SK-N-SH (cell line): Measurements from ENCODE around the gene UBR7. TPM values are rescaled to one million over a fixed set of nuclear protein-coding genes. Genes with fewer than 3 reads are reported as not detected.

Source experiments
- CTCF ChIA-PET: fragments of 300-600, 350-600 bp; formaldehyde crosslinking; extraction: SDS; loops from one replicate; lab custom pipeline; 2021; lab: Yijun Ruan, JAX
- POLR2A ChIA-PET: fragments of 350-600 bp; sonication (Branson Sonifier 250); formaldehyde crosslinking; extraction: SDS; loops from one replicate; lab custom pipeline; 2020; ENCODE audit warnings: antibody characterized with exemption, inconsistent platforms; lab: Yijun Ruan, JAX
- DNase-seq: peaks from one replicate; pipeline ENCODE4 v3.0.0; 2012
- H2AFZ ChIP-seq: fragments of 200-600 bp; sonication (generic); 2 replicates; pipeline ENCODE4 v1.8.1; 2016; ENCODE audit warnings: antibody characterized with exemption, mild to moderate bottlenecking, low read depth
- H3F3A ChIP-seq: fragments of 200-600 bp; sonication (generic); replicated peaks from 2 replicates; pipeline ENCODE3; 2016; ENCODE audit warnings: antibody characterized with exemption, mild to moderate bottlenecking; ENCODE audit not compliant: insufficient read depth
- H3K27ac ChIP-seq, 2 experiments: fragments of 200-500 bp in 1 of 2; fragments of 200-600 bp in 1 of 2; sonication (Bioruptor generic) in 1 of 2; sonication (generic), shearing (Covaris generic) in 1 of 2; 2 replicates each; pipeline versions ENCODE4 v1.5.1 to v1.6.1; 2014 to 2016; ENCODE audit warnings: low read depth in 2 of 2, inconsistent platforms in 1 of 2, low read length in 1 of 2, mild to moderate bottlenecking in 1 of 2, mixed read lengths in 1 of 2
- H3K27me3 ChIP-seq: fragments of 200-600 bp; sonication (generic), shearing (Covaris generic); 2 replicates; pipeline ENCODE4 v1.6.1; 2016; ENCODE audit warnings: mixed run types; ENCODE audit not compliant: insufficient read depth
- H3K36me3 ChIP-seq, 2 experiments: fragments of 200-500 bp in 1 of 2; fragments of 200-600 bp in 1 of 2; sonication (Bioruptor generic) in 1 of 2; sonication (generic) in 1 of 2; replicated peaks in 1 of 2; 2 replicates each; pipeline versions ENCODE3 to v1.5.1; 2014 to 2016; ENCODE audit warnings: low read length in 1 of 2, mild to moderate bottlenecking in 1 of 2; ENCODE audit not compliant: insufficient read depth in 2 of 2, control insufficient read depth in 1 of 2
- H3K4me1 ChIP-seq, 2 experiments: fragments of 200-500 bp in 1 of 2; fragments of 200-600 bp in 1 of 2; sonication (Bioruptor generic) in 1 of 2; sonication (generic), shearing (Covaris generic) in 1 of 2; 2 replicates each; pipeline versions ENCODE4 v1.5.1 to v1.6.1; 2014 to 2016; ENCODE audit warnings: low read depth in 1 of 2, low read length in 1 of 2, mixed run types in 1 of 2; ENCODE audit not compliant: insufficient read depth in 2 of 2, control insufficient read depth in 1 of 2
- H3K4me2 ChIP-seq: fragments of 200-600 bp; sonication (generic), shearing (Covaris generic); 2 replicates; pipeline ENCODE4 v1.6.1; 2017; ENCODE audit warnings: mixed run types
- H3K4me3 ChIP-seq, 2 experiments: fragments of 200-500 bp in 1 of 2; fragments of 200-600 bp in 1 of 2; sonication (Bioruptor generic) in 1 of 2; sonication (generic), shearing (Covaris generic) in 1 of 2; 2 replicates each; pipeline versions ENCODE4 v1.5.1 to v1.8.1; 2014 to 2016; ENCODE audit warnings: low read depth in 2 of 2, inconsistent platforms in 1 of 2, low read length in 1 of 2, mild to moderate bottlenecking in 1 of 2, mixed read lengths in 1 of 2, moderate library complexity in 1 of 2
- H3K79me2 ChIP-seq: fragments of 200-600 bp; sonication (generic); 2 replicates; pipeline ENCODE4 v1.8.1; 2017; ENCODE audit warnings: mild to moderate bottlenecking; ENCODE audit not compliant: insufficient read depth
- H3K9ac ChIP-seq: fragments of 200-600 bp; sonication (generic); 2 replicates; pipeline ENCODE4 v1.6.1; 2017; ENCODE audit warnings: mixed run types
- H3K9me2 ChIP-seq: fragments of 200-600 bp; sonication (generic); 2 replicates; pipeline ENCODE4 v1.6.1; 2017; ENCODE audit warnings: mixed run types
- H3K9me3 ChIP-seq: fragments of 200-600 bp; sonication (generic); 2 replicates; pipeline ENCODE4 v1.6.1; 2017; ENCODE audit warnings: mixed run types, mild to moderate bottlenecking, moderate library complexity
- H4K20me1 ChIP-seq: fragments of 200-600 bp; sonication (generic); 2 replicates; pipeline ENCODE4 v1.6.1; 2017; ENCODE audit warnings: mild to moderate bottlenecking, mixed run types; ENCODE audit not compliant: insufficient read depth
- CHD2 ChIP-seq: fragments of 150-350 bp; IDR thresholded peaks from 2 replicates; pipeline ENCODE4 v1.6.1; 2018; ENCODE audit warnings: low read length; ENCODE audit not compliant: partially characterized antibody
- EP300 ChIP-seq, 2 experiments: IDR thresholded peaks; 2 replicates each; pipeline versions ENCODE4 v1.4.0 to v1.6.1; 2012; ENCODE audit warnings: borderline replicate concordance in 1 of 2, low read depth in 1 of 2, low read length in 1 of 2
- FOXJ3 ChIP-seq: sonication (generic); formaldehyde crosslinking; IDR thresholded peaks from 2 replicates; pipeline ENCODE4 v1.5.1; 2020; ENCODE audit warnings: mild to moderate bottlenecking, missing genetic modification reagents
- FOXM1 ChIP-seq: IDR thresholded peaks from 2 replicates; pipeline ENCODE4 v1.4.0; 2012; ENCODE audit warnings: low read depth, mild to moderate bottlenecking
- GATA2 ChIP-seq: sonication (generic); formaldehyde crosslinking; IDR thresholded peaks from 2 replicates; pipeline ENCODE4 v1.5.0; 2020; ENCODE audit warnings: mild to moderate bottlenecking, missing genetic modification reagents
- JUND ChIP-seq: IDR thresholded peaks from 2 replicates; pipeline ENCODE4 v1.4.0; 2012
- MAX ChIP-seq: IDR thresholded peaks from 2 replicates; pipeline ENCODE4 v1.4.0; 2012; ENCODE audit warnings: low read depth
- MEF2A ChIP-seq: IDR thresholded peaks from 2 replicates; pipeline ENCODE4 v1.4.0; 2012; ENCODE audit warnings: low read depth, borderline replicate concordance
- MXI1 ChIP-seq: IDR thresholded peaks from 2 replicates; pipeline ENCODE4 v1.6.1; 2012; ENCODE audit warnings: mild to moderate bottlenecking, low read depth, low read length, improper control_type of control experiment
- NFIC ChIP-seq: IDR thresholded peaks from 2 replicates; pipeline ENCODE4 v1.4.0; 2012; ENCODE audit warnings: borderline replicate concordance
- NRF1 ChIP-seq: IDR thresholded peaks from 2 replicates; pipeline ENCODE4 v1.6.1; 2012; ENCODE audit warnings: low read depth, mild to moderate bottlenecking, low read length
- POLR2AphosphoS5 ChIP-seq: IDR thresholded peaks from 2 replicates; pipeline ENCODE4 v1.6.1; 2012; ENCODE audit warnings: low read depth, low read length
- RAD21 ChIP-seq: IDR thresholded peaks from 2 replicates; pipeline ENCODE4 v1.6.1; 2012; ENCODE audit warnings: mild to moderate bottlenecking, low read length
- RCOR1 ChIP-seq: fragments of 150-350 bp; IDR thresholded peaks from 2 replicates; pipeline ENCODE4 v1.6.1; 2017; ENCODE audit warnings: antibody characterized with exemption, low read length
- SIN3A ChIP-seq: IDR thresholded peaks from 2 replicates; pipeline ENCODE4 v1.6.1; 2012; ENCODE audit warnings: low read depth, mild to moderate bottlenecking, low read length, moderate library complexity, borderline replicate concordance
- TCF12 ChIP-seq: IDR thresholded peaks from 2 replicates; pipeline ENCODE4 v1.4.0; 2012
- WGBS: methylation state at CpG from one replicate; pipeline ENCODE4 v1.1.6; 2017; ENCODE audit warnings: low lambda C conversion rate; 5-methylcytosine and 5-hydroxymethylcytosine counted together
- polyA plus RNA-seq, 3 experiments: library from polyadenylated mRNA; depleted of rRNA; stranded (reverse); fragments of >200 nt; gene quantifications; 2 replicates each; pipeline ENCODE4 v1.2.3, GENCODE V29; 2012
- TF ChIP-seq, protein P1 (sequence below): fragments of 150-350 bp; IDR thresholded peaks from 2 replicates; pipeline ENCODE4 v1.6.1; 2017; ENCODE audit warnings: antibody characterized with exemption, low read length, low read depth, borderline replicate concordance
- TF ChIP-seq, protein P2 (sequence below): IDR thresholded peaks from 2 replicates; pipeline ENCODE4 v1.4.0; 2012; ENCODE audit warnings: low read depth, borderline replicate concordance

The UBR7 gene
- polyA plus RNA-seq, 1 of the 3 experiments (the other 2 are of a cell fraction) = 28.2 TPM

DNA sequence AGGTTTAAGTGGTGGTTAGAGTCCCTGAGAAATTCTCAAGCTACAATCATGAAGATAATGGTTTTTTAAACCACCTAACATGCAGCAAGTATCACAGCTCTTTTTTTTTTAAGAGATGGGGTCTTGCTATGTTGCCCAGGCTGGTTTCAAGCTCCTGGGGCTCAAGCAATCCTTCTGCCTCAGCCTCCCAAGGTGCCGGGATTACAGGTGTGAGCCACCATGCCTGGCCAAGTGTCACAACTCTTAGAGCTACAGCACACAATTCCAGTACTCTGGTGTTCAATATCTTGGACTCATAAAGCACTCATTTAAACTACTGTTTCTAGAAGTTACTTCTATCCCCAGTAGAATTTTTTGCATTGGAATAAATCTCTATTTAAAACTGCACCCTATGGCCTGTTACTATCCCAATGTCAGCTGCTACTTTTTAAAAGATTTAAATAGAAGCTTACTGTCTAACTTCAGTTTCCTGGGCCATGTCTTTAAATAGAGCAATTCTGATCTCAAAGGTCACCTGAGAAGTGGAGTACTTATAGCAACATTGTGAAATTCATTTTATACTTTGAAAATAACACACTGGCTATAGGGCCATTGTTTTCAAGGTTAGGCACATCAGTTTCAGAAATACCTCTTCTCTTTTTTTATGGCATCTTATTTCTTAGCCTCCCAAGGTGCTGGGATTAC, 11.6 kb upstream of the UBR7 start:
- Histone ChIP-seq H4K20me1 (no peaks in the 10 kb centered on the region), H3K9me2 (no peaks in the 10 kb centered on the region), H3K4me1 (no peaks in the 10 kb centered on the region), H3K9ac (no peak overlapping the region), H3K27me3 (no peaks in the 10 kb centered on the region), H3K4me3 (no peak overlapping the region), H3F3A (peaks cover 4% of the 10 kb centered on the region), H3K4me2 (no peak overlapping the region), H2AFZ (no peak overlapping the region), H3K27ac (no peak overlapping the region), H3K9me3 (no peaks in the 10 kb centered on the region)
- DNase-seq = no peak
- WGBS = 70% methylated on average over 1 of the region's 1 CpG
- ChIA-PET CTCF (interaction anchor here (0.9 to 1.4 kb wide), 6 partner anchors 11 to 243 kb away, joined by 3 to 9 read pairs (median 4); partner anchors contain the start of genes GON7, LYSET, MOAP1 and UBR7), POLR2A (no interaction called here)
- TF ChIP-seq SIN3A (no peak), CHD2 (no peak), JUND (no peak), RAD21 (no peak), NFIC (no peak), FOXM1 (no peak), RCOR1 (no peak), FOXJ3 (CRISPR knock-in tag) (no peak), GATA2 (CRISPR knock-in tag) (no peak), MEF2A (no peak), EP300 (IDR thresholded peaks at IDR 0.05; ENCODE audit: borderline replicate concordance in 1 of 2, low read depth in 1 of 2, low read length in 1 of 2) (no peak), TCF12 (no peak), NRF1 (no peak), POLR2AphosphoS5 (no peak), MXI1 (no peak), MAX (no peak)
- TF ChIP-seq, protein P1, sequence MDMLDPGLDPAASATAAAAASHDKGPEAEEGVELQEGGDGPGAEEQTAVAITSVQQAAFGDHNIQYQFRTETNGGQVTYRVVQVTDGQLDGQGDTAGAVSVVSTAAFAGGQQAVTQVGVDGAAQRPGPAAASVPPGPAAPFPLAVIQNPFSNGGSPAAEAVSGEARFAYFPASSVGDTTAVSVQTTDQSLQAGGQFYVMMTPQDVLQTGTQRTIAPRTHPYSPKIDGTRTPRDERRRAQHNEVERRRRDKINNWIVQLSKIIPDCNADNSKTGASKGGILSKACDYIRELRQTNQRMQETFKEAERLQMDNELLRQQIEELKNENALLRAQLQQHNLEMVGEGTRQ = no peak
- TF ChIP-seq, protein P2, sequence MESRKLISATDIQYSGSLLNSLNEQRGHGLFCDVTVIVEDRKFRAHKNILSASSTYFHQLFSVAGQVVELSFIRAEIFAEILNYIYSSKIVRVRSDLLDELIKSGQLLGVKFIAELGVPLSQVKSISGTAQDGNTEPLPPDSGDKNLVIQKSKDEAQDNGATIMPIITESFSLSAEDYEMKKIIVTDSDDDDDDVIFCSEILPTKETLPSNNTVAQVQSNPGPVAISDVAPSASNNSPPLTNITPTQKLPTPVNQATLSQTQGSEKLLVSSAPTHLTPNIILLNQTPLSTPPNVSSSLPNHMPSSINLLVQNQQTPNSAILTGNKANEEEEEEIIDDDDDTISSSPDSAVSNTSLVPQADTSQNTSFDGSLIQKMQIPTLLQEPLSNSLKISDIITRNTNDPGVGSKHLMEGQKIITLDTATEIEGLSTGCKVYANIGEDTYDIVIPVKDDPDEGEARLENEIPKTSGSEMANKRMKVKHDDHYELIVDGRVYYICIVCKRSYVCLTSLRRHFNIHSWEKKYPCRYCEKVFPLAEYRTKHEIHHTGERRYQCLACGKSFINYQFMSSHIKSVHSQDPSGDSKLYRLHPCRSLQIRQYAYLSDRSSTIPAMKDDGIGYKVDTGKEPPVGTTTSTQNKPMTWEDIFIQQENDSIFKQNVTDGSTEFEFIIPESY = no peak
- TF ChIP-seq, all 33 proteins: peak for 0
- Histone ChIP-seq H3K36me3 (peaks cover 0 to 8% of the 10 kb centered on the region in 2 experiments), H3K79me2 (peaks cover 6% of the 10 kb centered on the region; the same call in 1 of the 2 replicates)
